Measurements from ENCODE around the gene DZIP1L.

GRCh38 chr3:138079901-138080300 lies 35.5 kb downstream of the DZIP1L start:
- TF ChIP-seq CTCF (IDR thresholded peaks at IDR 0.05), result no peak
- no peak for TF ChIP-seq POLR2A (IDR thresholded peaks at IDR 0.05)

All from Peyer's patch (tissue), 4 donors.